ENCODE results near the gene MUC5B.
"Not testable (repeated sequence)": the region's sequence is repeated elsewhere in the genome, so short reads cannot be mapped to it uniquely, and the experiment has no call there.

MUC5B gene

GRCh38 chr11:1232883-1233321 is 10.0 kb downstream of the MUC5B start:
- no peak for DNase-seq (ENCODE audit: low spot score)

DNA sequence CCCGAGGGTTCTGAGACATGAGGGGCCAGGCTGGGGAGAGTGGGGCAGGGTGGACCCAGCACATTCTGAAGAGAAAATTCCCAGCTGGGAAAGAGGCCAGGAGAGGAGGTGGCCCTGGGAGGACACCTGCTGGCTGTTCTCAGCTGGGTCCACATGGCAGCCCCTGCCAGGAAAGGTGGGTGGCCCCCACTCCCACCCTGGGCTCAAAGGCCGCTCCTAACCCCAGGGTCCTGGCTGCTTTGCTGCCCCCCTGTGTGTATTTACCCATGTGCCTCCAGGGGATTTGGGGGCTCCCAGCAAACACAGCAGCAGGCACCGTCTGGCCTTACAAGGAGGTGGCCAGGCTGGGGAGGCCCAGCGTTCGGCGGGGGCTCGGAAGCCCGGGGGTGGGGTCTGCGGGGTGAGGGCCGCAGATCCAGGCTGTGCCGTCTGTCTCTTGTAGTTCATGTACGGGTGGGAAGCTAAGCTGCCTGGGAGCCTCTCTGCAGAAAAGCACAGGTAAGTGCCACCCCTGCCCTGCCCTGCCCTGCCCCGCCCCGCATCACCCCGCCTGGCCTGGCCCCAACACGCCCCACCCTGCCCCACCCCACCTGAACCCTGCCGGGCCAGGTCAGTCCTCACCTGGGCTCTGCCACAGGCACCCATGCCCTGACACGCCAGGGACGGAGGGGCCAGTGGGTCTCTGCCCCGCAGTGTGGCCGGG is 10.6 kb downstream of the MUC5B start:
- DNase-seq (ENCODE audit: low spot score): no peak

- DNase-seq (ENCODE audit: low spot score): no peak
Observed at GRCh38 chr11:1234054-1234720, 11.3 kb downstream of the MUC5B start.

- DNase-seq (ENCODE audit: low spot score): no peak
Observed at GRCh38 chr11:1234771-1235305, 12.0 kb downstream of the MUC5B start.

- DNase-seq (ENCODE audit: low spot score): no peak
Observed at GRCh38 chr11:1235306-1235900, 12.5 kb downstream of the MUC5B start.

GRCh38 chr11:1235901-1236315 is 13.0 kb downstream of the MUC5B start:
- no peak for DNase-seq (ENCODE audit: low spot score)

GRCh38 chr11:1236316-1237127 is 13.7 kb downstream of the MUC5B start:
- no peak for DNase-seq (ENCODE audit: low spot score)

- no peak for DNase-seq (ENCODE audit: low spot score)
Observed at GRCh38 chr11:1237128-1237580, 14.3 kb downstream of the MUC5B start.

- DNase-seq (ENCODE audit: low spot score): no peak
Observed at GRCh38 chr11:1237851-1238250, 15.0 kb downstream of the MUC5B start.

DNA sequence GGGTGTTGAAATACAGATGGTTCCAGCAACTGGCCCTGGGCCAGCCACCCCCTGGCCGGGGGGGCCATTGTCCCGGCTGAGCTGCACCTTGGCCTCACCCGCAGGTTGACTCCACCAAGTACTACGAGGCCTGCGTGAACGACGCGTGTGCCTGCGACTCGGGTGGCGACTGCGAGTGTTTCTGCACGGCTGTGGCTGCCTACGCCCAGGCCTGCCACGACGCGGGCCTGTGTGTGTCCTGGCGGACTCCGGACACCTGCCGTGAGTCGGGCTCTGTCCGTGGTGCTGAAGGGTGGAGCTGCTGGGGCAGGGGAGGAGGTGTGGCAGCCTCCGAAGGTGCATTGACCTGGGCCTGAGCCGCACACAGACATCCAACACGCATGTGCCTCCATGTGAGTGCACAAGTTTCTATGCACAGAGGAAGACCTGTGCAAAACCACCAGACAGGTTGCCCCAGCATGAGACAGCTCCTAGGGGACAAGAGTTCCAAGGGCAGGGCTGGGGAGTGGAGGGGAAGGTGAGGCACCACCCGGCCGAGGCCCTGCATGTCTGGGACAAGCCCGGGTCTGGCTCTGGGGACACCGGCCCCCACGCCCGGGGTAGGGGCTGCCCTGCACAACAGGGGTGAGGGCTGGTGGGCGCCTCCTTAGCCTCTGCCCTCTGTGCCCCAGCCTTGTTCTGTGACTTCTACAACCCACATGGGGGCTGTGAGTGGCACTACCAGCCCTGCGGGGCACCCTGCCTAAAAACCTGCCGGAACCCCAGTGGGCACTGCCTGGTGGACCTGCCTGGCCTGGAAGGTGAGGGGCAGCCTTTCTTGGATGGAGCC is 16.1 kb downstream of the MUC5B start:
- DNase-seq (ENCODE audit: low spot score): no peak

DNA sequence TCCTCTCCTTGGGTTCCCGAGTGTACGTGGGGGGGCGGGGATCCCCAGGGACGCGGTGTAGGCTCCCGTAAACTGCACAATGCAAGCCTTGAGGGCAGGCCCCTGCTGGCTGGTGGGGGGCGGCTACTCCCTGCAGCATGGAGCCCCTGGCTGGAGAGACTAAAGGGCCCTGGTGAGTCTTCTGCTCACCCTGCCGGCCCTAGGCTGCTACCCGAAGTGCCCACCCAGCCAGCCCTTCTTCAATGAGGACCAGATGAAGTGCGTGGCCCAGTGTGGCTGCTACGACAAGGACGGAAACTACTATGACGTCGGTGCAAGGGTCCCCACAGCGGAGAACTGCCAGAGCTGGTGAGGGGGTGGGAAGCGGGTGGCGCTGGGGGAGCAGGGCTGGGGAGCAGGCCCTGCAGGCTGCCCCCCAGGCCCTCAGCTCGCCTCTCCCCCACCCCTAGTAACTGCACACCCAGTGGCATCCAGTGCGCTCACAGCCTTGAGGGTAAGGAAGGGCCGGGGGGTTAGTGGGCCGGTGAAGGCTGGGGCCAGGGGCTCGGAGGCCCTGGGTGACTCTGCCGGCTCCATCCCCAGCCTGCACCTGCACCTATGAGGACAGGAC is 16.8 kb downstream of the MUC5B start:
- DNase-seq (ENCODE audit: low spot score): no peak

DNA sequence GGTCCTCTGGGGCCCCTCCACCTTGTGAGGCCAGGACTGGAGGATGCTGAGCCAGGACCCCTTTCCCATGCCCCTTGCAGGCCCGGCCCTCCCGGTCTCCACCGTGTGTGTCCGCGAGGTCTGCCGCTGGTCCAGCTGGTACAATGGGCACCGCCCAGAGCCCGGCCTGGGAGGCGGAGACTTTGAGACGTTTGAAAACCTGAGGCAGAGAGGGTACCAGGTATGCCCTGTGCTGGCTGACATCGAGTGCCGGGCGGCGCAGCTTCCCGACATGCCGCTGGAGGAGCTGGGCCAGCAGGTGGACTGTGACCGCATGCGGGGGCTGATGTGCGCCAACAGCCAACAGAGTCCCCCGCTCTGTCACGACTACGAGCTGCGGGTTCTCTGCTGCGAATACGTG is 17.9 kb downstream of the MUC5B start:
- DNase-seq (ENCODE audit: low spot score): no peak

GRCh38 chr11:1241706-1242105 is 18.8 kb downstream of the MUC5B start:
- no peak for DNase-seq (ENCODE audit: low spot score)

DNA sequence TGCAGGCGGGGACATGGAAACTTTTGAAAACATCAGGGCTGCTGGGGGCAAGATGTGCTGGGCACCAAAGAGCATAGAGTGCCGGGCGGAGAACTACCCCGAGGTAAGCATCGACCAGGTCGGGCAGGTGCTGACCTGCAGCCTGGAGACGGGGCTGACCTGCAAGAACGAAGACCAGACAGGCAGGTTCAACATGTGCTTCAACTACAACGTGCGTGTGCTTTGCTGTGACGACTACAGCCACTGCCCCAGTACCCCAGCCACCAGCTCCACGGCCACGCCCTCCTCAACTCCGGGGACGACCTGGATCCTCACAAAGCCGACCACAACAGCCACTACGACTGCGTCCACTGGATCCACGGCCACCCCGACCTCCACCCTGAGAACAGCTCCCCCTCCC is 19.4 kb downstream of the MUC5B start:
- DNase-seq (ENCODE audit: low spot score): no peak

GRCh38 chr11:1242751-1243150 is 19.9 kb downstream of the MUC5B start:
- DNase-seq (ENCODE audit: low spot score): not testable (repeated sequence)

GRCh38 chr11:1243521-1243920 is 20.7 kb downstream of the MUC5B start:
- not testable (repeated sequence) for DNase-seq (ENCODE audit: low spot score)

- not testable (repeated sequence) for DNase-seq (ENCODE audit: low spot score)
Observed at GRCh38 chr11:1244557-1244956, 21.7 kb downstream of the MUC5B start.

- DNase-seq (ENCODE audit: low spot score): not testable (repeated sequence)
Observed at GRCh38 chr11:1245717-1246116, 22.9 kb downstream of the MUC5B start.

GRCh38 chr11:1246301-1246700 is 23.4 kb downstream of the MUC5B start:
- not testable (repeated sequence) for DNase-seq (ENCODE audit: low spot score)

GRCh38 chr11:1247026-1247425 is 24.2 kb downstream of the MUC5B start:
- not testable (repeated sequence) for DNase-seq (ENCODE audit: low spot score)

DNA sequence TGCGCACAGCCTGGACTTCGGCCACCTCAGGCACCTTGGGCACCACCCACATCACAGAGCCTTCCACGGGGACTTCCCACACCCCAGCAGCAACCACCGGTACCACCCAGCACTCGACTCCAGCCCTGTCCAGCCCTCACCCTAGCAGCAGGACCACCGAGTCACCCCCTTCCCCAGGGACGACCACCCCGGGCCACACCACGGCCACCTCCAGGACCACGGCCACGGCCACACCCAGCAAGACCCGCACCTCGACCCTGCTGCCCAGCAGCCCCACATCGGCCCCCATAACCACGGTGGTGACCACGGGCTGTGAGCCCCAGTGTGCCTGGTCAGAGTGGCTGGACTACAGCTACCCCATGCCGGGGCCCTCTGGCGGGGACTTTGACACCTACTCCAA is 26.1 kb downstream of the MUC5B start:
- not testable (repeated sequence) for DNase-seq (ENCODE audit: low spot score)
